Caco-2 (cell line): ENCODE results near the gene PARS2. TPM values are rescaled to one million over a fixed set of nuclear protein-coding genes. Genes with fewer than 3 reads are reported as not detected.

Experiments used
- BruUV-seq: library from RNA; stranded (reverse); fragments of 400-500 nt; replicated peaks from 2 replicates; lab custom pipeline; 2021; lab: Mats Ljungman, UMichigan
- CTCF ChIA-PET: fragments of 300-600 bp; sonication (Branson Sonifier 250); formaldehyde crosslinking; loops from one replicate; lab custom pipeline; 2022; ENCODE audit warnings: antibody characterized with exemption; lab: Charles Lee
- POLR2A ChIA-PET: fragments of 300-600 bp; sonication (Branson Sonifier 250); formaldehyde crosslinking; loops from one replicate; lab custom pipeline; 2022; ENCODE audit warnings: antibody characterized with exemption; lab: Charles Lee
- DNase-seq, 2 experiments: peaks; one replicate each; pipeline versions ENCODE4 v3.0.0 to v3.0.0-alpha.2; 2020 to 2022
- H3K27me3 ChIP-seq: replicated peaks from 2 replicates; pipeline ENCODE4 v1.6.0; 2011; ENCODE audit warnings: low read length; ENCODE audit not compliant: control insufficient read depth, insufficient read depth
- H3K36me3 ChIP-seq: 2 replicates; pipeline ENCODE4 v1.5.1; 2011; ENCODE audit warnings: low read length; ENCODE audit not compliant: control insufficient read depth, insufficient read depth
- H3K4me1 ChIP-seq: fragments of 250-450 bp; sonication (Bioruptor Pico); 2 replicates; pipeline ENCODE4 v1.5.1; 2020; ENCODE audit warnings: mild to moderate bottlenecking
- H3K4me3 ChIP-seq: 2 replicates; pipeline ENCODE4 v1.5.1; 2011; ENCODE audit warnings: low read depth, mild to moderate bottlenecking, control low read depth, low read length
- H3K9me3 ChIP-seq: fragments of 250-450 bp; sonication (Bioruptor Pico); 2 replicates; pipeline ENCODE4 v1.5.1; 2020; ENCODE audit warnings: mild to moderate bottlenecking, moderate library complexity
- H3K27ac Mint-ChIP-seq: one replicate; pipeline ENCODE4 v1.8.0; 2022; ENCODE audit warnings: mixed read lengths; ENCODE audit not compliant: unreplicated experiment
- H3K27me3 Mint-ChIP-seq: one replicate; pipeline ENCODE4 v1.8.0; 2022; ENCODE audit warnings: mixed read lengths; ENCODE audit not compliant: insufficient read depth, unreplicated experiment
- H3K36me3 Mint-ChIP-seq: one replicate; pipeline ENCODE4 v1.8.0; 2022; ENCODE audit warnings: mild to moderate bottlenecking, mixed read lengths; ENCODE audit not compliant: insufficient read depth, unreplicated experiment
- H3K4me1 Mint-ChIP-seq: one replicate; pipeline ENCODE4 v1.8.0; 2022; ENCODE audit warnings: low read depth, mixed read lengths; ENCODE audit not compliant: unreplicated experiment
- H3K4me3 Mint-ChIP-seq: one replicate; pipeline ENCODE4 v1.8.0; 2022; ENCODE audit warnings: mild to moderate bottlenecking, moderate library complexity, mixed read lengths; ENCODE audit not compliant: unreplicated experiment
- H3K9me3 Mint-ChIP-seq: one replicate; pipeline ENCODE4 v1.8.0; 2022; ENCODE audit warnings: mixed read lengths; ENCODE audit not compliant: unreplicated experiment
- intact Hi-C: fragments of 100-400 bp; cut with micrococcal nuclease; formaldehyde crosslinking; loops from one replicate; pipeline ENCODE4 v1.10.0; 2022; ENCODE audit not compliant: unreplicated experiment
- total RNA-seq: library from RNA; stranded (reverse); gene quantifications from 2 replicates; pipeline ENCODE4 v1.2.3, GENCODE V29; 2022
- TF ChIP-seq, protein P1 (sequence below), 2 experiments: fragments of 200-600 bp in 1 of 2; IDR thresholded peaks; 1 replicate in 1 of 2; 2 replicates in 1 of 2; pipeline versions ENCODE4 v1.5.1 to v1.8.0; 2011 to 2022; ENCODE audit warnings: antibody characterized with exemption in 1 of 2, control low read depth in 1 of 2, inconsistent platforms in 1 of 2, low read depth in 1 of 2, low read length in 1 of 2, mild to moderate bottlenecking in 1 of 2, moderate library complexity in 1 of 2; ENCODE audit not compliant: insufficient read depth in 1 of 2, severe bottlenecking in 1 of 2, unreplicated experiment in 1 of 2

PARS2 gene
- total RNA-seq, 1 experiment from 2014 or later: 5.8 TPM

DNA sequence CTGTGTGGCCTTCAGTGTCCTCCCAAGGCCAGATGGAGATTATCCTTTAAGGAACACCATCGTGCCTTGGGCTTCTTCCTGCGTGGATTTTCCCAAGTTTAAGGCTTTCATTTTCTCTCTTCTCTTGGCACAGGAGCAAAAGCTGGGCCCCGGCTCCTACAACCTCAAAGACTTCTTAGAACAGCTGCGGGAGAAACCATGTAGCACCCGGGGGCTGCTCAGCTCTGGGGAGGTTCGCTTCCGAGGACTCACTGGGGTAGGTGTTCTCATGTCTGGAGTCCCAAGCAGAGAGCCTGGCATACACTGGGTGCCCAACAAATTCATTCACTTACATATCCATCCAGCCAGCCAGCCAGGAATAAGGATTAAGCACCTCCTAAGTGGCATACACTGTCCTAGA, 43.4 kb upstream of the PARS2 start:
- no peak for DNase-seq
- H3K36me3 ChIP-seq: no peaks in the 10 kb centered on the region
- TF ChIP-seq, protein P1, sequence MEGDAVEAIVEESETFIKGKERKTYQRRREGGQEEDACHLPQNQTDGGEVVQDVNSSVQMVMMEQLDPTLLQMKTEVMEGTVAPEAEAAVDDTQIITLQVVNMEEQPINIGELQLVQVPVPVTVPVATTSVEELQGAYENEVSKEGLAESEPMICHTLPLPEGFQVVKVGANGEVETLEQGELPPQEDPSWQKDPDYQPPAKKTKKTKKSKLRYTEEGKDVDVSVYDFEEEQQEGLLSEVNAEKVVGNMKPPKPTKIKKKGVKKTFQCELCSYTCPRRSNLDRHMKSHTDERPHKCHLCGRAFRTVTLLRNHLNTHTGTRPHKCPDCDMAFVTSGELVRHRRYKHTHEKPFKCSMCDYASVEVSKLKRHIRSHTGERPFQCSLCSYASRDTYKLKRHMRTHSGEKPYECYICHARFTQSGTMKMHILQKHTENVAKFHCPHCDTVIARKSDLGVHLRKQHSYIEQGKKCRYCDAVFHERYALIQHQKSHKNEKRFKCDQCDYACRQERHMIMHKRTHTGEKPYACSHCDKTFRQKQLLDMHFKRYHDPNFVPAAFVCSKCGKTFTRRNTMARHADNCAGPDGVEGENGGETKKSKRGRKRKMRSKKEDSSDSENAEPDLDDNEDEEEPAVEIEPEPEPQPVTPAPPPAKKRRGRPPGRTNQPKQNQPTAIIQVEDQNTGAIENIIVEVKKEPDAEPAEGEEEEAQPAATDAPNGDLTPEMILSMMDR (IDR thresholded peaks at IDR 0.05; ENCODE audit: insufficient read depth in 1 of 2, low read depth in 1 of 2, low read length in 1 of 2, severe bottlenecking in 1 of 2, unreplicated experiment in 1 of 2): no peak
- no TSS peak for BruUV-seq
- ChIA-PET POLR2A (no interaction called here), CTCF (no interaction called here)
- Mint-ChIP-seq H3K9me3 (no peaks in the 10 kb centered on the region), H3K4me3 (no peak overlapping the region), H3K27me3 (no peaks in the 10 kb centered on the region), H3K36me3 (no peaks in the 10 kb centered on the region), H3K4me1 (no peaks in the 10 kb centered on the region), H3K27ac (no peak overlapping the region)
- H3K4me3 ChIP-seq: no peak overlapping the region
- intact Hi-C loops: no loop called here
- H3K27me3 ChIP-seq: no peaks in the 10 kb centered on the region
- no peaks in the 10 kb centered on the region for H3K4me1 ChIP-seq
- H3K9me3 ChIP-seq: no peaks in the 10 kb centered on the region

DNA sequence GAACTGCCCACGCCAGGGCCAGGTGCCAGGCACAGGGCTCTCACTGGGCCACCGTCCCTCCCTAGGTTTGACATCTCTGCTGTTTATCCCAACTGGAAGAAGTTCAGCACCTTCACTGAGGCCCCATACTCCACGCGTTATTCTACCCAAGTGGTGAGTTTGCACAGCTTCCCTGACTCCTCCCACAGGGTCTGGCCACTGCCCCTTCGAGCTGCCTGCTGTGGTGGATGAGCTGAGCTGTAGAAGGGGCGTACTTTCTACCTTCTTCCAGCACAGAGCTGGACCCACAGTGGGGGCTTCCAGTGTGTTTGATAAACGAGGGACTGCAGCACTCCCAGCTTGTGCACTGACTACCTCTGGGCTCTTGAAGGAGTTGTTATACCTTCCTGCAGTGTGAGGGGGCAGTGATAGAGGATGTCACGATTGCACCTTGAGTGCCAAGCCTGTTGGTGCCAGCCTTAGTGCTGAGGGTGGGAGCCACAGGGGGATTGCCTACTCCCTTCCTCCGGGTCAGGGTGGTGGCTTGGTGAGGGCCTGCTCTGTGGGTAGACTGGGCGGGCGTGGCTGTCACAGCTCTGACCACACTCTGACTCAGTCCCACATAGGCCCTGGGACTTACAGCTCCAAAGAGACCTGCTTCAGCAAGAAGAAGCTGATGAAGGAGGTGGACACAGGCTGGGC, 42.7 kb upstream of the PARS2 start:
- CTCF ChIA-PET: interaction anchor here (0.5 kb wide), 1 partner anchor 117 kb away, joined by 5 read pairs; no protein-coding TSS in a partner anchor
- no peaks in the 10 kb centered on the region for H3K27me3 Mint-ChIP-seq
- no peaks in the 10 kb centered on the region for H3K9me3 Mint-ChIP-seq
- no peaks in the 10 kb centered on the region for H3K4me1 ChIP-seq
- no TSS peak for BruUV-seq
- DNase-seq: no peak
- H3K4me3 Mint-ChIP-seq: no peak overlapping the region
- H3K4me3 ChIP-seq: no peak overlapping the region
- POLR2A ChIA-PET: no interaction called here
- no peaks in the 10 kb centered on the region for H3K36me3 ChIP-seq
- H3K4me1 Mint-ChIP-seq: no peaks in the 10 kb centered on the region
- no peak overlapping the region for H3K27ac Mint-ChIP-seq
- no peaks in the 10 kb centered on the region for H3K9me3 ChIP-seq
- no peaks in the 10 kb centered on the region for H3K27me3 ChIP-seq
- no peaks in the 10 kb centered on the region for H3K36me3 Mint-ChIP-seq
- intact Hi-C loops: no loop called here
- TF ChIP-seq, protein P1 (IDR thresholded peaks at IDR 0.05; ENCODE audit: insufficient read depth in 1 of 2, low read depth in 1 of 2, low read length in 1 of 2, severe bottlenecking in 1 of 2, unreplicated experiment in 1 of 2): no peak

DNA sequence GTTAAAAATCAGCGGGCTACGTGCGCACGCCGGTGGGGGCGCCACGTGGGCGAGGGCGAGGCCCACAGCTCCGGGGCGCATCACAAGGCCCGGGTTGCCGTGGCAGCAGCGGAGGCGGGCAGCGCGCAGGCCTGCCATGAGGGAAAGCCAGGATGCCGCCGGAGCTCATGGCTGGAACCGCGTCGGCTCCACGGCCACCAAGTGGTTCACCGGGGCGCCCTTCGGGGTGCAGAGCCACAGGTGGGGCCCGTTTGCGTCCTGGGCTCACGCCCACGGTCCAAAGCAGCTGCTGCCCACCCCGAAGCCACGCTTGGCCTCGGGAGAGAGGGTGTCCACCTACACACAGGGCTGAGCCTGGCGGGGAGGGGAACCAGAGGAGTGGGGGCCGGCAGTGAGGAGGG, 41.7 kb upstream of the PARS2 start:
- Mint-ChIP-seq H3K4me3 (no peak overlapping the region), H3K36me3 (no peaks in the 10 kb centered on the region), H3K9me3 (no peaks in the 10 kb centered on the region), H3K4me1 (peaks cover 6% of the 10 kb centered on the region), H3K27ac (no peak overlapping the region), H3K27me3 (no peaks in the 10 kb centered on the region)
- intact Hi-C loops: no loop called here
- ChIA-PET POLR2A (no interaction called here), CTCF (no interaction called here)
- Histone ChIP-seq H3K4me1 (peaks cover 5% of the 10 kb centered on the region; the same call in 1 of the 2 replicates), H3K36me3 (no peaks in the 10 kb centered on the region), H3K27me3 (no peaks in the 10 kb centered on the region), H3K9me3 (no peaks in the 10 kb centered on the region), H3K4me3 (no peak overlapping the region)
- DNase-seq: no peak
- no TSS peak for BruUV-seq
- TF ChIP-seq, protein P1 (IDR thresholded peaks at IDR 0.05; ENCODE audit: insufficient read depth in 1 of 2, low read depth in 1 of 2, low read length in 1 of 2, severe bottlenecking in 1 of 2, unreplicated experiment in 1 of 2): no peak
